Chondrocyte (in vitro differentiated cells): Measurements from ENCODE around the gene SLC9C2. TPM values are rescaled to one million over a fixed set of nuclear protein-coding genes. Genes with fewer than 3 reads are reported as not detected.

Experiments
- DNase-seq: peaks from one replicate; pipeline ENCODE4 v3.0.0; 2021; ENCODE audit warnings: mixed read lengths, low spot score
- H3K27ac Mint-ChIP-seq: one replicate; pipeline ENCODE4 v1.8.0; 2021; ENCODE audit warnings: mild to moderate bottlenecking, moderate library complexity, mixed read lengths; ENCODE audit not compliant: unreplicated experiment
- H3K27me3 Mint-ChIP-seq: 2 replicates; pipeline ENCODE4 v1.8.0; 2021; ENCODE audit warnings: low read depth, mixed read lengths
- H3K36me3 Mint-ChIP-seq: 2 replicates; pipeline ENCODE4 v1.8.0; 2021; ENCODE audit warnings: low read depth, mixed read lengths
- H3K4me1 Mint-ChIP-seq: 2 replicates; pipeline ENCODE4 v1.8.0; 2021; ENCODE audit warnings: low read depth, mild to moderate bottlenecking, mixed read lengths
- H3K4me3 Mint-ChIP-seq: one replicate; pipeline ENCODE4 v1.8.0; 2021; ENCODE audit warnings: mild to moderate bottlenecking, moderate library complexity, mixed read lengths; ENCODE audit not compliant: unreplicated experiment
- H3K9me3 Mint-ChIP-seq: 2 replicates; pipeline ENCODE4 v1.8.0; 2021; ENCODE audit warnings: low read depth, mixed read lengths
- total RNA-seq: library from RNA; stranded (reverse); gene quantifications from 3 replicates; pipeline ENCODE4 v1.2.1, GENCODE V29; 2021
- TF ChIP-seq, protein P1 (sequence below): fragments of 200-600 bp; sonication (generic); IDR thresholded peaks from 2 replicates; pipeline ENCODE4 v1.5.0; 2021; ENCODE audit warnings: antibody characterized with exemption, mild to moderate bottlenecking, moderate library complexity

SLC9C2 gene
- total RNA-seq, 1 donor from 2014 or later, result not detected

DNA sequence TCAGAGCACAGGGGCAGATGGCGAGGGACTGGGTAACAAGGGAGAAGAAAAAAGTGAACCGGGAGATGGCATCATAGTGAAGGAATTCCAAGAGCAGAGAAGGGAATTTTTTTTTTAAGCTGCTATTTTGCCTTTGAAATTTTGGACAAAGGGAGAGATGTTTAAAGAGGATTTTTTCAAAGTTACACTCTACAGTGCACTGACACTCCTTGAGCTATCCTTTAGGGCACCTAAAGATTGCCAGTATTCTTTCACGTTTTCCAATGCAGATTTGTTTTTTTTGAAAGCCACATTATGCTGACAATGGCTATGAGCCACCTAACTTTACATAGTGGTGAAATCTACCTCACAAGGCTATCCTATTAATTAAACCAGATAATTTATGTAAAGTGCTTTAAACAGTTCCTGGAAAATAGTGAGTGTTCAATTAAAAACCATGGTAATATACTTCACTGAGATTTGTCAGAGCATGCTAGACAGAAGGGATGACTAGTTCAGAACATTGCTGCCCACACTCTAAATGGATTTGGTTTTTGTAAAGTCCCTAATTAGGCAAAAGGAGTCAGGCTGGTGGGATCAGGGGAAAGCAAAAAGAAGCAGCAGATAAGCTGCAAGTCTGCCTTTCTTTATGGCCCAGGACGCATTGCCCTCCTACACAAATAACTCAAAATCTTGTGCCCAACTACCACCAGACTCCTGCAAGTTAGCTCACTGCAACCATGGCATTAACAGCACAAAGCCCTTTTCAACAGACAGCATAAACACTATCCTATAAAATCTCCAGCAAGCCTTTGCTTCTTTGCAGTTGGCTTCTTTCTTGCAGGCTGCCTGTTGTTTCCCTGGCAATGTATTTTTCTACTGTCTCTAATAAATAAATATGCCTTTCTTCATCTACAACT is 71.8 kb downstream of the SLC9C2 start:
- no peak overlapping the region for H3K27ac Mint-ChIP-seq
- H3K4me3 Mint-ChIP-seq, result no peak overlapping the region
- TF ChIP-seq, protein P1, sequence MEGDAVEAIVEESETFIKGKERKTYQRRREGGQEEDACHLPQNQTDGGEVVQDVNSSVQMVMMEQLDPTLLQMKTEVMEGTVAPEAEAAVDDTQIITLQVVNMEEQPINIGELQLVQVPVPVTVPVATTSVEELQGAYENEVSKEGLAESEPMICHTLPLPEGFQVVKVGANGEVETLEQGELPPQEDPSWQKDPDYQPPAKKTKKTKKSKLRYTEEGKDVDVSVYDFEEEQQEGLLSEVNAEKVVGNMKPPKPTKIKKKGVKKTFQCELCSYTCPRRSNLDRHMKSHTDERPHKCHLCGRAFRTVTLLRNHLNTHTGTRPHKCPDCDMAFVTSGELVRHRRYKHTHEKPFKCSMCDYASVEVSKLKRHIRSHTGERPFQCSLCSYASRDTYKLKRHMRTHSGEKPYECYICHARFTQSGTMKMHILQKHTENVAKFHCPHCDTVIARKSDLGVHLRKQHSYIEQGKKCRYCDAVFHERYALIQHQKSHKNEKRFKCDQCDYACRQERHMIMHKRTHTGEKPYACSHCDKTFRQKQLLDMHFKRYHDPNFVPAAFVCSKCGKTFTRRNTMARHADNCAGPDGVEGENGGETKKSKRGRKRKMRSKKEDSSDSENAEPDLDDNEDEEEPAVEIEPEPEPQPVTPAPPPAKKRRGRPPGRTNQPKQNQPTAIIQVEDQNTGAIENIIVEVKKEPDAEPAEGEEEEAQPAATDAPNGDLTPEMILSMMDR, result no peak
- H3K27me3 Mint-ChIP-seq, result peaks cover 2% of the 10 kb centered on the region
- DNase-seq, result no peak
- H3K9me3 Mint-ChIP-seq, result no peaks in the 10 kb centered on the region
- no peaks in the 10 kb centered on the region for H3K36me3 Mint-ChIP-seq
- no peaks in the 10 kb centered on the region for H3K4me1 Mint-ChIP-seq

DNA sequence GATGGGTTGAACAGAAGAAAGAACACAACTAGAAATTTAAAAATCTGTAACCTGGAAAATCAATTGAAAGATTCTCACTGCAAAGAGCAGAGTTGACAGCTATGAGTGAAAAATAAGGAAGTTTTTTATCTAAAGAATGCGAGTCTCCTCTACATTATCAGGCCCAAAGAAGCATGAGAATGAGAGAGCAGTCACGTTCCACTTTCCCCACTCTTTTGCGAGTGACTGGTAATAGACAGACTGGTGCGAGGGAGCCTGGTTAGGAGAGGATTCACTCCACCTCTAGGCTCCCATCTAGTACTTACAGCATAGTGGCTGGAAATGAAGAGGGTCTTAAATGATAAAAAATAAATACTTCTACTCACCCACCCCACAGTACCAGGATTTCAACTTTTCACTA is 73.8 kb downstream of the SLC9C2 start:
- H3K9me3 Mint-ChIP-seq, result no peaks in the 10 kb centered on the region
- H3K27ac Mint-ChIP-seq, result no peak overlapping the region
- no peak overlapping the region for H3K4me3 Mint-ChIP-seq

DNA sequence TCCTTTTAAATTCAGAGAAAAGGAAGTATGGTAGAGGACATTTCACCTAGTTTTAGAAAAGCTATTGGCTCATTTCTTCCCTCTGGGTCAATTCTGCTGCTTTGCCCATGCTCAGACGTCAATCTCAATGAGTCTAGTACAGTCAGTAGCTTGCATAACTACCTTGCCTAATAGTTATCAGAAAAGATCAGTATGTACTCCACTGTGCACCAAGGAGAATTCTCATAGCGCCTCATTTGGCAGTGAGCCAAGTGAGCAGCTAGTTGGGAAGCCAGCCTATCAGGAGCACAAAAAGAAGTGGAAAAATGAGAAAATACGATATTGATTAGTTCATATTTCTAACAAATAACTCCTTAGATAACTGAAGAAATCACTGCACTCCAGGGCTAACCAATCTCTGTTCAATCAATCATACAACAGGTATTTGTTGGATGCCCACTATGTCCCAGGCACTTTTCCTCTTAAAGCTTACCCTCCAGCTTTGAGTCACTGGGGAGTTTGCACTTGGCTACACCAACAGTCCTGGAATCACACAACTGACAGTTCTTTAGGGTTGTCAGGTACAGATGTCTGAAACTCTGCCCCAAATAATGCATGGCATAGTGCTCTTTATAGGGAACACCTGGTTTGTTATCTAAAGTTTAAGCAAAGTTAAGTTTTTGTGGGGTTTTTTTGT is 75.6 kb downstream of the SLC9C2 start:
- Mint-ChIP-seq H3K4me1 (no peaks in the 10 kb centered on the region), H3K27ac (no peak overlapping the region), H3K36me3 (no peaks in the 10 kb centered on the region), H3K4me3 (no peak overlapping the region), H3K27me3 (peaks cover 2% of the 10 kb centered on the region), H3K9me3 (no peaks in the 10 kb centered on the region)
- TF ChIP-seq, protein P1, result no peak
- DNase-seq, result no peak

More for the DNA sequence above, 73.8 kb downstream of the SLC9C2 start:
- no peaks in the 10 kb centered on the region for H3K36me3 Mint-ChIP-seq
- no peak for DNase-seq
- no peaks in the 10 kb centered on the region for H3K4me1 Mint-ChIP-seq
- TF ChIP-seq, protein P1, result no peak
- peaks cover 2% of the 10 kb centered on the region for H3K27me3 Mint-ChIP-seq

DNA sequence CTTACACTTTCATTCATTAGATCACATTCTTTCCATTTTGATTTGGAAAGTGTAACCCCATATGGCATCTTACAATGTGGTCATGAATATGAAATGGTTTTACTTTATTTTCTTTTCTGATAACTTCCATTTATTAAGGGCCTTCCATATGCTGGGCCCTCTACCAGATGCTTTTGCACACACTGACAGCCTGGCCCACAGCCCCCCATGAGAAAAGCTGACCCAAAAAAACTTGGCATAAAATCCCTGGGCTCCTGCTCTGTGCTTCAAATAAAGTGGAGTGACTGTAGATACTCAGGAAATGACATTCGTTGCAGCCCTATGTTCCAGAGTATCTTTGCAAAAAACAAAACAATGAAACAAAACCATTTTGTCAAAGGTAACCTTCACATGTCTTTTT is 76.9 kb downstream of the SLC9C2 start:
- Mint-ChIP-seq H3K9me3 (no peaks in the 10 kb centered on the region), H3K36me3 (no peaks in the 10 kb centered on the region), H3K4me3 (no peak overlapping the region), H3K27me3 (peaks cover 2% of the 10 kb centered on the region), H3K4me1 (no peaks in the 10 kb centered on the region), H3K27ac (no peak overlapping the region)
- TF ChIP-seq, protein P1, result no peak
- no peak for DNase-seq

DNA sequence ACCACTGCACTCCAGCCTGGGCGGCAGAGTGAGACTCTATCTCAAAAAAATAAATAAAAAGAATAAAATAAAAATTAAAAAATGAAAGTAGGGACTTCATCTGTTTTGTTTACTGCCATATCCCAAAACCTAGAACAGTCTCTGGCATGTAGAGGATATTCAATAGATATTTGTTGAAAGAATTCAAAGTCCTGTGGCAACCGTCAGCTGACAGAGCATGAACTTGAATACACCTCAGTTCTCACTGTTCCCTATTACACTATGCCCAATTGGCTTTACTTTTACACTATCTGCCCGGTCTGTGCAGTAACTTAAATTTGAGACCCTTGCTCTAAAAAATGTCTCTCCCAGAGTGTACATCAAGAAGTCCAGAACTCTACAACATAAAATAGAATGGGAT is 79.5 kb downstream of the SLC9C2 start:
- Mint-ChIP-seq H3K27me3 (no peaks in the 10 kb centered on the region), H3K9me3 (no peaks in the 10 kb centered on the region), H3K36me3 (no peaks in the 10 kb centered on the region), H3K27ac (no peak overlapping the region), H3K4me3 (no peak overlapping the region), H3K4me1 (no peaks in the 10 kb centered on the region)
- TF ChIP-seq, protein P1, result no peak
- no peak for DNase-seq
